HepG2 (cell line): ENCODE results near the gene FPGS. TPM values are rescaled to one million over a fixed set of nuclear protein-coding genes. Genes with fewer than 3 reads are reported as not detected.

Source experiments
- FIP1L1 ChIP-seq: fragments of 200-400 bp; formaldehyde crosslinking; IDR thresholded peaks from 2 replicates; pipeline ENCODE4 v1.6.1; 2018; ENCODE audit warnings: low read depth, mild to moderate bottlenecking, low read length, moderate library complexity, borderline replicate concordance; ENCODE audit not compliant: insufficient read depth
- GATA4 ChIP-seq: sonication (generic); IDR thresholded peaks from 2 replicates; pipeline ENCODE4 v1.6.1; 2016; ENCODE audit warnings: antibody characterized with exemption, low read depth, borderline replicate concordance
- KAT8 ChIP-seq: IDR thresholded peaks from 2 replicates; pipeline ENCODE4 v1.6.1; 2016; ENCODE audit warnings: missing genetic modification reagents, missing compliant biosample characterization
- KDM5B ChIP-seq: sonication (generic); formaldehyde crosslinking; IDR thresholded peaks from 2 replicates; pipeline ENCODE4 v1.4.0; 2020; ENCODE audit warnings: missing genetic modification reagents, mild to moderate bottlenecking, borderline replicate concordance
- SALL2 ChIP-seq: sonication (generic); formaldehyde crosslinking; IDR thresholded peaks from 2 replicates; pipeline ENCODE4 v1.8.1; 2023; ENCODE audit warnings: mild to moderate bottlenecking, missing genetic modification reagents, inconsistent platforms
- TCF7L2 ChIP-seq: IDR thresholded peaks from 2 replicates; pipeline ENCODE4 v1.6.1; 2011; ENCODE audit warnings: mild to moderate bottlenecking, low read depth, low read length, moderate library complexity
- TEAD3 ChIP-seq: optimal IDR thresholded peaks from 2 replicates; pipeline ENCODE3; 2016; ENCODE audit warnings: borderline replicate concordance
- ZNF10 ChIP-seq: sonication (generic); formaldehyde crosslinking; IDR thresholded peaks from 2 replicates; pipeline ENCODE4 v1.4.0; 2020; ENCODE audit warnings: mild to moderate bottlenecking, low read depth, missing genetic modification reagents, borderline replicate concordance
- ZNF251 ChIP-seq: sonication (generic); formaldehyde crosslinking; IDR thresholded peaks from 2 replicates; pipeline ENCODE4 v1.9.0; 2021; ENCODE audit warnings: mild to moderate bottlenecking, missing genetic modification reagents
- ZNF33B ChIP-seq: sonication (generic); formaldehyde crosslinking; IDR thresholded peaks from 2 replicates; pipeline ENCODE4 v1.5.1; 2020; ENCODE audit warnings: mild to moderate bottlenecking, missing genetic modification reagents
- ZNF34 ChIP-seq: sonication (generic); formaldehyde crosslinking; IDR thresholded peaks from 2 replicates; pipeline ENCODE4 v1.4.0; 2020; ENCODE audit warnings: mild to moderate bottlenecking, missing genetic modification reagents, borderline replicate concordance
- ZNF569 ChIP-seq: sonication (generic); formaldehyde crosslinking; IDR thresholded peaks from 2 replicates; pipeline ENCODE4 v1.5.0; 2020; ENCODE audit warnings: mild to moderate bottlenecking, missing genetic modification reagents, moderate library complexity, borderline replicate concordance
- ZNF891 ChIP-seq: sonication (generic); formaldehyde crosslinking; IDR thresholded peaks from 2 replicates; pipeline ENCODE4 v1.5.0; 2020; ENCODE audit warnings: mild to moderate bottlenecking, missing genetic modification reagents
- ZSCAN25 ChIP-seq: sonication (generic); formaldehyde crosslinking; IDR thresholded peaks from 2 replicates; pipeline ENCODE4 v1.8.0; 2022; ENCODE audit warnings: mild to moderate bottlenecking, missing genetic modification reagents
- ZSCAN31 ChIP-seq: sonication (generic); formaldehyde crosslinking; IDR thresholded peaks from 2 replicates; pipeline ENCODE4 v1.5.0; 2020; ENCODE audit warnings: low read depth, mild to moderate bottlenecking, missing genetic modification reagents
- polyA plus RNA-seq, 8 experiments: library from polyadenylated mRNA; depleted of rRNA in 3 of 8; stranded (reverse) in 7 of 8; unstranded in 1 of 8; fragments of >200 nt; fragmentation: Illumina TruSeq in 4 of 8; extraction: Trizol in 4 of 8; gene quantifications; 2 replicates each; pipeline versions ENCODE4 v1.2.1 to v1.2.3, GENCODE V29; 2011 to 2016; ENCODE audit warnings: low read depth in 4 of 8, missing spikeins in 1 of 8, mixed read lengths in 1 of 8; ENCODE audit not compliant: insufficient read depth in 1 of 8
- total RNA-seq, 5 experiments: library from RNA; depleted of rRNA; stranded (reverse); fragments of >200 nt; fragmentation: Illumina TruSeq; extraction: Trizol; gene quantifications; 2 replicates each; pipeline ENCODE4 v1.2.3, GENCODE V29; 2016; ENCODE audit warnings: low read depth in 1 of 5
- TF ChIP-seq, protein P1 (sequence below): sonication (generic); formaldehyde crosslinking; IDR thresholded peaks from 2 replicates; pipeline ENCODE4 v1.4.0; 2020; ENCODE audit warnings: mild to moderate bottlenecking, missing genetic modification reagents
- TF ChIP-seq, protein P2 (sequence below): sonication (generic); formaldehyde crosslinking; IDR thresholded peaks from 2 replicates; pipeline ENCODE4; 2020; ENCODE audit warnings: missing genetic modification reagents, mild to moderate bottlenecking, borderline replicate concordance
- TF ChIP-seq, protein P3 (sequence below): sonication (generic); formaldehyde crosslinking; IDR thresholded peaks from 2 replicates; pipeline ENCODE4 v1.5.1; 2020; ENCODE audit warnings: missing genetic modification reagents, mild to moderate bottlenecking, borderline replicate concordance

FPGS gene
- total and polyA plus RNA-seq, 2 of the 13 experiments (the other 11 are each of a cell fraction or from before 2014, with no cell fraction given) = 35.6 to 36.8 TPM

DNA sequence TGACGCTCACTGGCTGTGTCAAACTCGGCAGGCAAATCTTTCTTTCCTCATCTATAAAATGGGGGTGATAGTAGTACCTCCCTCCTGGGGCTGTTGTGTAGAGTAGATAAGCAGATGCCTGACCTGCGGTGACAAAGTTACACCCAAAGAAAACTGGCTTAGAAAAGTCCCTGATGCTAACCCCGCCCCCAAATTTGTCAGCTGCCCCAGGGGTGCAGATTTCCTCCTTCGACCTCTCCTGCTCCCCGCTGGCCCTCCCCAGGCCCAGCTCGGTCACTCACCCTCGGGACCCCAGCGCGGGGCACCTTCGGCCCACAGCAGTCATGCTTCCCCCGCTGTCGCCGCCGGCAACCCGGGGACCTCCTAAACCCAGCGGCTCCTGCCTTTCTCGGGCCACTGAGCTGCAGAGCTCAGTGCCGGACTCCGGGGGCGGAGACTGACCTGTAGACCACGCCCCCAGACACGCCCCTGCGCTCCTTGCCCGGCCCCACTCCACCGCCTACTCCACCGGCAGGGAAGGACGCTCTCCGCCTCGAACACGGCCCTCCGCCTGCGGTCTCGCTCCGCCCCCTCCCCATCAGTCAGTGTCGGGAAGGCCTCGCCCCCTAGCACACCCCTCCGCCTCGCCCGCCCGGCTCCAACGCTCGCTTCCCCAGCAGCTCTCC, 31.6 kb upstream of the FPGS start (continued):
- TF ChIP-seq, protein P1, sequence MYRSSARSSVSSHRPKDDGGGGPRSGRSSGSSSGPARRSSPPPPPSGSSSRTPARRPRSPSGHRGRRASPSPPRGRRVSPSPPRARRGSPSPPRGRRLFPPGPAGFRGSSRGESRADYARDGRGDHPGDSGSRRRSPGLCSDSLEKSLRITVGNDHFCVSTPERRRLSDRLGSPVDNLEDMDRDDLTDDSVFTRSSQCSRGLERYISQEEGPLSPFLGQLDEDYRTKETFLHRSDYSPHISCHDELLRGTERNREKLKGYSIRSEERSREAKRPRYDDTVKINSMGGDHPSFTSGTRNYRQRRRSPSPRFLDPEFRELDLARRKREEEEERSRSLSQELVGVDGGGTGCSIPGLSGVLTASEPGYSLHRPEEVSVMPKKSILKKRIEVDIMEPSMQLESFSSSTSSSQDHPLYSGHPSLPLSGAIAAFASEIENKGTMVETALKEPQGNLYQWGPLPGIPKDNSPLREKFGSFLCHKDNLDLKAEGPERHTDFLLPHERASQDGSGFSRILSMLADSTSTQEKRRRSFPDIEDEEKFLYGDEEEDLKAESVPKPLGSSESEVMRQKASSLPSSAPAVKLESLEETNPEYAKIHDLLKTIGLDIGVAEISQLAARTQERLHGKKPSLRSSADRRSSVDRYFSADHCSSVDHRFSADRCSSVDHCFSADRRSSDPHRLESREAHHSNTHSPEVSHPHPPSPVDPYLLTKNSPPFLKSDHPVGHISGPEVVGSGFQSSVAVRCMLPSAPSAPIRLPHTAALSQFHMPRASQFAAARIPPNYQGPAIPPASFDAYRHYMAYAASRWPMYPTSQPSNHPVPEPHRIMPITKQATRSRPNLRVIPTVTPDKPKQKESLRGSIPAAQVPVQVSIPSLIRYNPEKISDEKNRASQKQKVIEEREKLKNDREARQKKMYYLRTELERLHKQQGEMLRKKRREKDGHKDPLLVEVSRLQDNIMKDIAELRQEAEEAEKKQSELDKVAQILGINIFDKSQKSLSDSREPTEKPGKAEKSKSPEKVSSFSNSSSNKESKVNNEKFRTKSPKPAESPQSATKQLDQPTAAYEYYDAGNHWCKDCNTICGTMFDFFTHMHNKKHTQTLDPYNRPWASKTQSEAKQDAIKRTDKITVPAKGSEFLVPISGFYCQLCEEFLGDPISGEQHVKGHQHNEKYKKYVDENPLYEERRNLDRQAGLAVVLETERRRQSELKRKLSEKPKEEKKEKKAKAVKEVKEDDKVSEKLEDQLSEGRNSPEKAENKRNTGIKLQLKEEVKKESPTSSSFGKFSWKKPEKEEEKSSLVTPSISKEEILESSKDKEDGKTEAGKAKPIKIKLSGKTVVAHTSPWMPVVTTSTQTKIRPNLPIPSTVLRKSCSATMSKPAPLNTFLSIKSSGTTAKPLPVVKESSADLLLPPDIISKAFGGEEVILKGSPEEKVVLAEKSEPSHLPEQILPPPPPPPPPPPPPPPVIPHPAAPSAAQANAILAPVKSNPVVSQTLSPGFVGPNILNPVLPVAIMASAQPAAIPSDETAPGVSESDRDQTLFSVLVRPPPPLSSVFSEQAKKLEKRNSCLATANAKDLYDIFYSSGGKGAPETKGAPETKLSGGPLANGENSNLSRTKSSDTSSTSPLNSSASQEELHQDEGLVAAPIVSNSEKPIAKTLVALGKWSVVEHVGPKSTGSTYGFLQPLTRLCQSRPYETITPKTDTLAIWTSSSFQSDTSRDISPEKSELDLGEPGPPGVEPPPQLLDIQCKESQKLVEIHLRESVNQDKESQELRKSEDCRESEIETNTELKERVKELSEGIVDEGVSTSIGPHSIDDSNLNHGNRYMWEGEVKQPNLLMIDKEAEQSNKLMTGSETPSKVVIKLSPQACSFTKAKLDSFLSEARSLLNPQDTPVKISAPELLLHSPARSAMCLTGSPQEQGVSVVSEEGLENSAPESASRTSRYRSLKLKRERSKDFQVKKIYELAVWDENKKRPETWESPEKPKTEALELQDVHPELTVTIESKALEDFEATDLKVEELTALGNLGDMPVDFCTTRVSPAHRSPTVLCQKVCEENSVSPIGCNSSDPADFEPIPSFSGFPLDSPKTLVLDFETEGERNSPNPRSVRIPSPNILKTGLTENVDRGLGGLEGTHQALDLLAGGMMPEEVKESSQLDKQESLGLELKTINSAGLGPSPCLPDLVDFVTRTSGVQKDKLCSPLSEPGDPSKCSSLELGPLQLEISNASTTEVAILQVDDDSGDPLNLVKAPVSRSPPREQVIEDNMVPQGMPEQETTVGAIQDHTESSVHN = no peak
- TF ChIP-seq SALL2 (CRISPR knock-in tag) = 0 out of 2 replicates have a peak, but pooled peaks have one; percentile 36
- TF ChIP-seq ZNF569 = no peak
- no peak for TF ChIP-seq FIP1L1
- no peak for TF ChIP-seq ZNF891
- no peak for TF ChIP-seq ZNF251 (CRISPR knock-in tag)
- no peak for TF ChIP-seq TCF7L2
- 0 out of 2 replicates have a peak, but pooled peaks have one; percentile 31 for TF ChIP-seq KAT8 (CRISPR knock-in tag)
- no peak for TF ChIP-seq GATA4
- no peak for TF ChIP-seq KDM5B (CRISPR knock-in tag)
- TF ChIP-seq ZNF34 (CRISPR knock-in tag) = no peak
- TF ChIP-seq ZSCAN31 (CRISPR knock-in tag) = no peak
- TF ChIP-seq, protein P2, sequence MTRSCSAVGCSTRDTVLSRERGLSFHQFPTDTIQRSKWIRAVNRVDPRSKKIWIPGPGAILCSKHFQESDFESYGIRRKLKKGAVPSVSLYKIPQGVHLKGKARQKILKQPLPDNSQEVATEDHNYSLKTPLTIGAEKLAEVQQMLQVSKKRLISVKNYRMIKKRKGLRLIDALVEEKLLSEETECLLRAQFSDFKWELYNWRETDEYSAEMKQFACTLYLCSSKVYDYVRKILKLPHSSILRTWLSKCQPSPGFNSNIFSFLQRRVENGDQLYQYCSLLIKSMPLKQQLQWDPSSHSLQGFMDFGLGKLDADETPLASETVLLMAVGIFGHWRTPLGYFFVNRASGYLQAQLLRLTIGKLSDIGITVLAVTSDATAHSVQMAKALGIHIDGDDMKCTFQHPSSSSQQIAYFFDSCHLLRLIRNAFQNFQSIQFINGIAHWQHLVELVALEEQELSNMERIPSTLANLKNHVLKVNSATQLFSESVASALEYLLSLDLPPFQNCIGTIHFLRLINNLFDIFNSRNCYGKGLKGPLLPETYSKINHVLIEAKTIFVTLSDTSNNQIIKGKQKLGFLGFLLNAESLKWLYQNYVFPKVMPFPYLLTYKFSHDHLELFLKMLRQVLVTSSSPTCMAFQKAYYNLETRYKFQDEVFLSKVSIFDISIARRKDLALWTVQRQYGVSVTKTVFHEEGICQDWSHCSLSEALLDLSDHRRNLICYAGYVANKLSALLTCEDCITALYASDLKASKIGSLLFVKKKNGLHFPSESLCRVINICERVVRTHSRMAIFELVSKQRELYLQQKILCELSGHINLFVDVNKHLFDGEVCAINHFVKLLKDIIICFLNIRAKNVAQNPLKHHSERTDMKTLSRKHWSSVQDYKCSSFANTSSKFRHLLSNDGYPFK (CRISPR knock-in tag) = no peak
- peak; percentile 60 for TF ChIP-seq TEAD3 (CRISPR knock-in tag)
- TF ChIP-seq, protein P3, sequence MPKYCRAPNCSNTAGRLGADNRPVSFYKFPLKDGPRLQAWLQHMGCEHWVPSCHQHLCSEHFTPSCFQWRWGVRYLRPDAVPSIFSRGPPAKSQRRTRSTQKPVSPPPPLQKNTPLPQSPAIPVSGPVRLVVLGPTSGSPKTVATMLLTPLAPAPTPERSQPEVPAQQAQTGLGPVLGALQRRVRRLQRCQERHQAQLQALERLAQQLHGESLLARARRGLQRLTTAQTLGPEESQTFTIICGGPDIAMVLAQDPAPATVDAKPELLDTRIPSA (CRISPR knock-in tag) = no peak
- TF ChIP-seq ZNF33B = no peak
- TF ChIP-seq ZSCAN25 (CRISPR knock-in tag) = no peak
- TF ChIP-seq ZNF10 (CRISPR knock-in tag) = no peak
